ENCODE measurements around the gene LIMK2. TPM values are rescaled to one million over a fixed set of nuclear protein-coding genes. Genes with fewer than 3 reads are reported as not detected.

LIMK2 gene
- polyA plus RNA-seq, 1 donor (not counting 4 experiments of a cell fraction or from before 2014, with no cell fraction given): 42.6 TPM

GRCh38 chr22:31263896-31264640 is 52.0 kb downstream of the LIMK2 start:
- Histone ChIP-seq H4K20me1 (ENCODE audit: control insufficient read depth, extremely low read depth, insufficient read depth, low read length) (peaks cover 2% of the 10 kb centered on the region), H3K79me2 (ENCODE audit: control insufficient read depth, insufficient read depth, low read length) (peaks cover 15% of the 10 kb centered on the region), H3K9me3 (ENCODE audit: control insufficient read depth, low read depth, low read length) (no peaks in the 10 kb centered on the region), H3K9ac (ENCODE audit: control insufficient read depth, extremely low read depth, insufficient read depth, low read length) (no peak overlapping the region), H3K27ac (ENCODE audit: control insufficient read depth, insufficient read depth, low read length) (no peak overlapping the region), H3K4me3 (ENCODE audit: control insufficient read depth in 2 of 3, extremely low read depth in 1 of 3, insufficient read depth in 2 of 3, low read depth in 1 of 3, low read length in 3 of 3) (no peak overlapping the region), H3K4me2 (ENCODE audit: control insufficient read depth, extremely low read depth, insufficient read depth, low read depth, low read length) (no peak overlapping the region), H3K27me3 (ENCODE audit: control insufficient read depth, extremely low read depth, insufficient read depth, low read length) (no peaks in the 10 kb centered on the region), H2AFZ (ENCODE audit: control insufficient read depth, low read length) (no peak overlapping the region), H3K4me1 (ENCODE audit: control insufficient read depth, extremely low read depth, insufficient read depth, low read length) (no peaks in the 10 kb centered on the region), H3K36me3 (ENCODE audit: control insufficient read depth in 2 of 2, extremely low read depth in 1 of 2, insufficient read depth in 2 of 2, low read length in 2 of 2) (peaks cover 56 to 67% of the 10 kb centered on the region in 2 experiments), H3K9me1 (ENCODE audit: control insufficient read depth, extremely low read depth, insufficient read depth, low read length) (peaks cover under 1% of the 10 kb centered on the region)
- dilution Hi-C loops (cut with MboI; ENCODE audit: extremely low pct_ligation_motif_present, low sequenced_read_pairs): no loop called here
- no peak for FAIRE-seq
- DNase-seq (ENCODE audit: low read depth, low spot score): no peak
- TF ChIP-seq, protein P1, sequence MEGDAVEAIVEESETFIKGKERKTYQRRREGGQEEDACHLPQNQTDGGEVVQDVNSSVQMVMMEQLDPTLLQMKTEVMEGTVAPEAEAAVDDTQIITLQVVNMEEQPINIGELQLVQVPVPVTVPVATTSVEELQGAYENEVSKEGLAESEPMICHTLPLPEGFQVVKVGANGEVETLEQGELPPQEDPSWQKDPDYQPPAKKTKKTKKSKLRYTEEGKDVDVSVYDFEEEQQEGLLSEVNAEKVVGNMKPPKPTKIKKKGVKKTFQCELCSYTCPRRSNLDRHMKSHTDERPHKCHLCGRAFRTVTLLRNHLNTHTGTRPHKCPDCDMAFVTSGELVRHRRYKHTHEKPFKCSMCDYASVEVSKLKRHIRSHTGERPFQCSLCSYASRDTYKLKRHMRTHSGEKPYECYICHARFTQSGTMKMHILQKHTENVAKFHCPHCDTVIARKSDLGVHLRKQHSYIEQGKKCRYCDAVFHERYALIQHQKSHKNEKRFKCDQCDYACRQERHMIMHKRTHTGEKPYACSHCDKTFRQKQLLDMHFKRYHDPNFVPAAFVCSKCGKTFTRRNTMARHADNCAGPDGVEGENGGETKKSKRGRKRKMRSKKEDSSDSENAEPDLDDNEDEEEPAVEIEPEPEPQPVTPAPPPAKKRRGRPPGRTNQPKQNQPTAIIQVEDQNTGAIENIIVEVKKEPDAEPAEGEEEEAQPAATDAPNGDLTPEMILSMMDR (optimal IDR thresholded peaks at IDR 0.05 in 1 of 3, IDR thresholded peaks at IDR 0.05 in 1 of 3, conservative IDR thresholded peaks at IDR 0.05 in 1 of 3; ENCODE audit: extremely low read depth in 1 of 3, insufficient read depth in 2 of 3, low read length in 3 of 3): no peak
- TF ChIP-seq EZH2 (IDR thresholded peaks at IDR 0.05; ENCODE audit: low read length): no peak

- H3K36me3 ChIP-seq (ENCODE audit: control insufficient read depth in 2 of 2, extremely low read depth in 1 of 2, insufficient read depth in 2 of 2, low read length in 2 of 2): peaks cover 57 to 65% of the 10 kb centered on the region in 2 experiments
- no peak overlapping the region for H3K4me2 ChIP-seq (ENCODE audit: control insufficient read depth, extremely low read depth, insufficient read depth, low read depth, low read length)
- no peak for FAIRE-seq
- no peak overlapping the region for H3K4me3 ChIP-seq (ENCODE audit: control insufficient read depth in 2 of 3, extremely low read depth in 1 of 3, insufficient read depth in 2 of 3, low read depth in 1 of 3, low read length in 3 of 3)
- dilution Hi-C loops (cut with MboI; ENCODE audit: extremely low pct_ligation_motif_present, low sequenced_read_pairs): no loop called here
- no peaks in the 10 kb centered on the region for H3K9me1 ChIP-seq (ENCODE audit: control insufficient read depth, extremely low read depth, insufficient read depth, low read length)
- no peak overlapping the region for H3K9ac ChIP-seq (ENCODE audit: control insufficient read depth, extremely low read depth, insufficient read depth, low read length)
- no peak overlapping the region for H2AFZ ChIP-seq (ENCODE audit: control insufficient read depth, low read length)
- no peaks in the 10 kb centered on the region for H3K4me1 ChIP-seq (ENCODE audit: control insufficient read depth, extremely low read depth, insufficient read depth, low read length)
- H3K9me3 ChIP-seq (ENCODE audit: control insufficient read depth, low read depth, low read length): no peaks in the 10 kb centered on the region
- no peaks in the 10 kb centered on the region for H3K79me2 ChIP-seq (ENCODE audit: control insufficient read depth, insufficient read depth, low read length)
- no peaks in the 10 kb centered on the region for H3K27me3 ChIP-seq (ENCODE audit: control insufficient read depth, extremely low read depth, insufficient read depth, low read length)
- TF ChIP-seq EZH2 (IDR thresholded peaks at IDR 0.05; ENCODE audit: low read length): no peak
- TF ChIP-seq, protein P1 (optimal IDR thresholded peaks at IDR 0.05 in 1 of 3, IDR thresholded peaks at IDR 0.05 in 1 of 3, conservative IDR thresholded peaks at IDR 0.05 in 1 of 3; ENCODE audit: extremely low read depth in 1 of 3, insufficient read depth in 2 of 3, low read length in 3 of 3): no peak
- H3K27ac ChIP-seq (ENCODE audit: control insufficient read depth, insufficient read depth, low read length): no peak overlapping the region
- DNase-seq (ENCODE audit: low read depth, low spot score): no peak
- H4K20me1 ChIP-seq (ENCODE audit: control insufficient read depth, extremely low read depth, insufficient read depth, low read length): peaks cover 6% of the 10 kb centered on the region
These were observed 56.2 kb downstream of the LIMK2 start for GRCh38 chr22:31268281-31268680.
